GM13976 (cell line): Measurements from ENCODE around the gene ADAM17.
"Not testable (repeated sequence)": the region's sequence is repeated elsewhere in the genome, so short reads cannot be mapped to it uniquely, and the experiment has no call there.

Source experiments
- DNase-seq: peaks from one replicate; pipeline ENCODE4 v3.0.0; 2012; ENCODE audit warnings: low spot score
- in situ Hi-C: fragments of 300-500 bp; cut with MboI; formaldehyde crosslinking; loops from one replicate; pipeline ENCODE4 v1.12.0; 2022; ENCODE audit warnings: low sequenced_read_pairs, mixed read lengths, inconsistent platforms; ENCODE audit not compliant: unreplicated experiment
- TF ChIP-seq, protein P1 (sequence below): IDR thresholded peaks from 2 replicates; pipeline ENCODE4 v1.5.1; 2012; ENCODE audit warnings: borderline replicate concordance, mild to moderate bottlenecking; ENCODE audit not compliant: insufficient read depth; ENCODE audit errors: extremely low read depth, missing control alignments, control extremely low read depth

ADAM17 gene

DNA sequence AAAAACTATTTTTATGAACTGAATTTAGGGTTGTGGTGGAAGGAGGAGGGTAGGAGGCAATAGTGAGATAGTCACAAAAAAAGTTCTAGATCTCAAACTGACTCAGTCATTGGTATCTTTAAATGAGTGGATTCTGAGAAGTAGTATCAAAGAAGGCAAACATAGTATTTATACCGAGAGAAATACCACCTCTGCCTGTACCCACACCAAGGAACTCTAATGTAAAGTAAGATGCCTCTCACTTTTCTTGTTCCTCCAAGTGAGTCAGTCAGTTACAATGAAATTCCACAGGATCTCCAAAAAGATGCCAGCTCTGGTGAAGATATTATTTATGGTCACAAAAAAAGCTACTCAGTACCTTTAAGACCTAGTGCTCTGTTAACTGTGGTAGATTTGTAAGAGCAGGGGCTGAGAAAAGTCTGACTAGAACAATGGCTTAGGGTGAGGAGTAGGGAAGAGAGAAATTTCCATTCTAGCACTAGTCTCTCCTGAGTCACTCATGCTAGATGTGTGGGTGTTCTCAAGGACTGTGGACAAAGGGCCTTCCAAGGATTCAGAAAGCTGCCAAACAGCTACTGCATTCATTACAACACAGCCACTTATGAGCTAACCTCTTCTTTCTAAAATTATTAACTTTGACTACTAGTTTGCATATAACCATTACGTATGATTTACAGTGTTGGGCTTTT lies 38.9 kb upstream of the ADAM17 start:
- in situ Hi-C loops = no loop called here
- TF ChIP-seq, protein P1, sequence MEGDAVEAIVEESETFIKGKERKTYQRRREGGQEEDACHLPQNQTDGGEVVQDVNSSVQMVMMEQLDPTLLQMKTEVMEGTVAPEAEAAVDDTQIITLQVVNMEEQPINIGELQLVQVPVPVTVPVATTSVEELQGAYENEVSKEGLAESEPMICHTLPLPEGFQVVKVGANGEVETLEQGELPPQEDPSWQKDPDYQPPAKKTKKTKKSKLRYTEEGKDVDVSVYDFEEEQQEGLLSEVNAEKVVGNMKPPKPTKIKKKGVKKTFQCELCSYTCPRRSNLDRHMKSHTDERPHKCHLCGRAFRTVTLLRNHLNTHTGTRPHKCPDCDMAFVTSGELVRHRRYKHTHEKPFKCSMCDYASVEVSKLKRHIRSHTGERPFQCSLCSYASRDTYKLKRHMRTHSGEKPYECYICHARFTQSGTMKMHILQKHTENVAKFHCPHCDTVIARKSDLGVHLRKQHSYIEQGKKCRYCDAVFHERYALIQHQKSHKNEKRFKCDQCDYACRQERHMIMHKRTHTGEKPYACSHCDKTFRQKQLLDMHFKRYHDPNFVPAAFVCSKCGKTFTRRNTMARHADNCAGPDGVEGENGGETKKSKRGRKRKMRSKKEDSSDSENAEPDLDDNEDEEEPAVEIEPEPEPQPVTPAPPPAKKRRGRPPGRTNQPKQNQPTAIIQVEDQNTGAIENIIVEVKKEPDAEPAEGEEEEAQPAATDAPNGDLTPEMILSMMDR = no peak
- no peak for DNase-seq

GRCh38 chr2:9593925-9594324 lies 38.3 kb upstream of the ADAM17 start:
- DNase-seq = no peak
- in situ Hi-C loops = no loop called here
- TF ChIP-seq, protein P1 = no peak

DNA sequence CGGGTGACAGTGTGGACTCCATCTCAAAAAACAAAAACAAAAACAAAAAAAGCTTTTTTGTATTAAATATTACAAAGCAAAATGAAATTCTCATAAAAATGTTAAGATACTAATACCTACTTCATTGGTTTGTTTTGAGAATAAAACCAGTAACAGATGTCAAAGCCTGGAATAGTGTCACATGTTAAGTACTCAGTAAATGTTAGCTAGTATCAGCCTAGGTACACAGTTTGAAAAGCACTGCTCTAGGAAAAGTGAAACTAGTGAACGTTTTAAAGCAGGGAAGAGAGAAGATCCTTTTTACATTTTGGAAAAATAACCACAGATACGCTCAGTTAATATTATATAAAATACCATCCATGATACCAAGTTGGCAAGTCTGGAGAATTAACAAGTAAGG lies 37.1 kb upstream of the ADAM17 start:
- DNase-seq = no peak
- TF ChIP-seq, protein P1 = no peak
- in situ Hi-C loops = no loop called here

DNA sequence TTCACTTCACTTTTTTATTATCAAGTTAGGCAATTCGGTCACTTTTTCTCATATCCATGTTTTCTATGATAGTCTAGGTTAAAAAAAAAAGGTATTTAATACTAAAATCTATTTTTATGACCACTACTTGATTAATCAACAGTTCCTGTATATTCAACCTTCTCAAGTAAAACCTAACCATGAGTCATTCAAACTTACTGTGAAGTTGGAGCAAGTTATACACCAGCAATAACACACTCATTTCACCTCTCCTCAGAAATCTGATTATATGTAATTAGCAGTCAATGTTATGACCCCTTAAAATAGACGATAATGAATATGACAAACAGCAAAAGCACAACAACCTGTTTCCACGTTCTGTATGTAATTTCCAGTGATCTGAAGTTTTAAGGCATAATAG lies 35.0 kb upstream of the ADAM17 start:
- in situ Hi-C loops = no loop called here
- TF ChIP-seq, protein P1 = no peak
- DNase-seq = no peak

GRCh38 chr2:9586465-9586864 lies 30.8 kb upstream of the ADAM17 start:
- in situ Hi-C loops = no loop called here
- DNase-seq = no peak

GRCh38 chr2:9585486-9585885 lies 29.9 kb upstream of the ADAM17 start:
- TF ChIP-seq, protein P1 = no peak
- no peak for DNase-seq
- in situ Hi-C loops = no loop called here

More at GRCh38 chr2:9586465-9586864, 30.8 kb upstream of the ADAM17 start:
- TF ChIP-seq, protein P1 = no peak

GRCh38 chr2:9584902-9585301 lies 29.3 kb upstream of the ADAM17 start:
- in situ Hi-C loops, DNase-seq: not testable (repeated sequence)
